HG03139 (cell line): Measurements from ENCODE around the gene LNPK.
"Not testable (repeated sequence)": the region's sequence is repeated elsewhere in the genome, so short reads cannot be mapped to it uniquely, and the experiment has no call there.

ENCODE experiments used
- ATAC-seq: cut with Tn5 transposase; IDR thresholded peaks from one replicate; pipeline ENCODE4 v1.9.1; 2021; ENCODE audit not compliant: unreplicated experiment

LNPK gene, protein sequence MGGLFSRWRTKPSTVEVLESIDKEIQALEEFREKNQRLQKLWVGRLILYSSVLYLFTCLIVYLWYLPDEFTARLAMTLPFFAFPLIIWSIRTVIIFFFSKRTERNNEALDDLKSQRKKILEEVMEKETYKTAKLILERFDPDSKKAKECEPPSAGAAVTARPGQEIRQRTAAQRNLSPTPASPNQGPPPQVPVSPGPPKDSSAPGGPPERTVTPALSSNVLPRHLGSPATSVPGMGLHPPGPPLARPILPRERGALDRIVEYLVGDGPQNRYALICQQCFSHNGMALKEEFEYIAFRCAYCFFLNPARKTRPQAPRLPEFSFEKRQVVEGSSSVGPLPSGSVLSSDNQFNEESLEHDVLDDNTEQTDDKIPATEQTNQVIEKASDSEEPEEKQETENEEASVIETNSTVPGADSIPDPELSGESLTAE

DNA sequence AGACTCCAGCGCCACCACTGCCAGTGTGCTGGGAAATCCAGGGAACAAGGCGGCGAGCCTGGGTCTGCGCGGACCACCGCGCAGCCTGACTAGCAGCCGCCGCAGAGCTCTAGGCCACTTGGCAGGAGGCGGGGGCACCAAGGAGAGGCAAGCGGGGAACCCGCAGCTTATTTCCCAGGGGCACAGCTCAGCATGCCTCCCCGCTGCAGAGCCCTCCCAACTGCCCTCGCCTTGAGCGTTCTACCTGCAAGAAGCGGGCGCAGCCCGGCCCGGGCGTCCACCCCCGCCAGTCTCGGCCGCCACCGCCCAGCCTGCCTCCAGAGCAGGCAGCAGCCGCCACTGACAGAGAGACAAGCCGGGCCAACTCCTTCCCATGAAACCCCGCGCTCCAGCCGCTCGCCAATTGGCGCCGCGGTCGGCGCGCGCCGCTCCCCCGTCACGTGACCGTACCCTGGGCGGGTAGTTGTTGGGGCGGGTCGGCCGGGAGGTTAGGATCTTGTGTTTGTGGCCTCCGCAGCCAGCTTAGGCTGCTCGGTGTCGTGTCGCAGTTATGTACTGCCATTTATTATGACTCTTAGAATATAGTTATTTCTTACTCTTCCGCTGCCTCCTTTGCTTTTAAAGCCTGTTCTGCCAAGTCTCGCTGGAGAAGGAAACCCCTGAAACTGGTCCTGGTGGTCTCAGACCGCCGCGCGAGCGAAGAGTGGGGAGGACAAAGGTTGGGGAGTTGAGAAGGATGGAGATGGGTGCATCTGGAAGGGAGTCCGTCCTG lies at the start of gene LNPK:
Gene LNPK, minus strand, starts transcription at position 352 of the 772 bp plus-strand sequence. CDS start 6,683 bp downstream, outside the sequence.
- peak; percentile 94 for ATAC-seq

DNA sequence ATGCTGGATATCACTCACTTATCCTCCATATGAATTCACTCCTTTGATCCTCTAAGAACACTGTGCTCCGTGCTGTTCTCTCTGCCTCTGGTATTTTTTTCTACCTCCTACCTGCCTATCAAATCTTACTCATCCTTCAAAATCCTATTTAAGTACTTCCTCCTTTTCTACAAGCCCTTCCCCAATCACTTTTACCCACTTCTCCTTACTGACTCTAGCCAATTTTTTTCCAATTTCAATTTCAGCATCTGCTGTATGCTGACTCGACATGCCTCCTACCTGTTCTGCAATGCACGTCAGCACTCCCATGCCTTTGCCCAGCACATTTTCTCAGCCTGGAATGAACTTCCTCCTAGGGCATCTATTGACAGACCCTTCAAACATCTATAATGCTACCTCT lies 37.3 kb upstream of the LNPK start:
- ATAC-seq: no peak

DNA sequence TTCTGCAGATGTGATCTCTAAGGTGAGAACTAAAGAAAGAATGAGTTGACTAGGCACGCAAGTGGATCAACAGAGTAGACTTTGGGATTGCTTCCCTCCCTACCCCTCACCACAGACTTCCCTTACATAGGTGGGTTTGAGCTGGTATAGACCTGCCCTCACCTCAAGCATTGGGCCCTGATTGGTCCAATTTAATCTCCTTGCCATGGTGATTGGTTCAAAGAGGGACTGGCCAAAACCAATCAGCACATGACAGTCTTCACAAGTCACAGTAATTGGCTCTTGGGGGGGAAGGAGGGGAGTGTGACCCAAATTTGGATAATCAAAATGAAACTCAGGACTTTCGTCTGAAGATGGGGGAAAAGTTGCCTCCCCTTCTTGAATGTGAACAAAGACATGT lies 36.6 kb upstream of the LNPK start:
- ATAC-seq: no peak

DNA sequence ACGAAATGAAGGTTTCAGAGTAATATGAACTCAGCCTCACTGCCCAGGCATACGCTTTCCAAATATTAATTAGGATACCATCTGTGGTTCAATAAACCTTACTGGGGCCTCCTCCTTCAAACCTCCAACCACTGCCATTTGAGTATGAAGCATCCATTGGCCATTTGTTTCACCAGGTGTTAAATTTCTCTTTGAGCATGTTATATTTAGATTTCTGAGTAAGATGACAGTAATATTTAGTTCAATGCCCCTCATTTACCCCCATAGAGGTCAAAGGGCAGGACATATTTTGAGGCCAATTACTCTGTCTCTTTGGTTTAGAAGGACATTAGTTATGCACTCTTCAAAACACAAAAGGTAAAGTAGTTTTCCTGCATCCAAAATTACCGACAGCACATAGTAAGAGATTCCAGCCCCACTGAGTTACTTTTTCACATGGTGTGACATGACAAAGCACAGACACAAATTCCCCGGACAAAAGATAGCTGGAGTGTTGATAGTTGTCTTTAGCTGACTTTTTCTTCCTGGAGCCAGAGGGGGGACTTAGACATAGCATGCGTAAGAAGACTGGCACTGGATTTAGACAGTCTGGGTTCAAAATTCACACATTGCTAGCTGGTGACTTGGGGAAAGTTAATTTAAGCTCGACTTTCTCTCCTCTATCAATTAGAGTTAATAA lies 33.1 kb upstream of the LNPK start:
- ATAC-seq: no peak

DNA sequence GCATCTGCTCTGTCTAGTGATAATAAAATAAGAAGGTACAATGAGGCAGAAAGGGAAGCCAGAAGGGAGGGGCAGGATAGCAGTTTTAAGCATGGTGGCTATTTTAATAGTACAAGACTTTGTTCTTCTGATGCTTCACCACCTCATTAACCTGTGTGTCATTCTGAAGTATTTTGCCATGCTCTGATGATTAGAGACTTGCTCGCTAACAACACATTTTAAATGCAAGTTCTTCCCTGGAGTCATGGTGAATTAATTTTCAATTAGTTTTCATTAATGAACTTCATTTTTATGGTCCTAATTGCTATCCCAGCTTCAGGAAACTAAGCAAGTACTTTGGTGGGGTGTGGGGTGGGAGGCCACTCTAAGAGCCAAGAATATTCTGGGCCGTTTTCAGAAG lies 25.7 kb upstream of the LNPK start:
- ATAC-seq: no peak

DNA sequence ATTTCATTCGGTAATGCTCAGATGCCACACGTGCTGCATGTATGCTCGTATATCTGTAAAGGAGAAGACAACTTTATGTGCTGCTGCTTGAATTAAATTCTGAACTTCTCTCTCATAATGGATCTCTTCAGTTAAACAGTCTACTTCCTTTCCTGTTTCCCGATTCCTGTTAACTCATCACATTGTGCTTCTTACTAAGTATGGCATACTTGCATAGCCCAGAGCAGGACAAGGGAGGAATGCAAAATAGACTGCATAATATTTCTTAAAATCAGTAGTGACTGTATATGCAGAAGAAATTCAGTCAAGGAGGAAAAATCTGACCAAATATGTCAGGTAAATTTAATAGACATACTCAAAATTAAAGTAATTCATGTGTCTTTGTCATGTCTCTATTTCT lies 23.9 kb upstream of the LNPK start:
- ATAC-seq: no peak

DNA sequence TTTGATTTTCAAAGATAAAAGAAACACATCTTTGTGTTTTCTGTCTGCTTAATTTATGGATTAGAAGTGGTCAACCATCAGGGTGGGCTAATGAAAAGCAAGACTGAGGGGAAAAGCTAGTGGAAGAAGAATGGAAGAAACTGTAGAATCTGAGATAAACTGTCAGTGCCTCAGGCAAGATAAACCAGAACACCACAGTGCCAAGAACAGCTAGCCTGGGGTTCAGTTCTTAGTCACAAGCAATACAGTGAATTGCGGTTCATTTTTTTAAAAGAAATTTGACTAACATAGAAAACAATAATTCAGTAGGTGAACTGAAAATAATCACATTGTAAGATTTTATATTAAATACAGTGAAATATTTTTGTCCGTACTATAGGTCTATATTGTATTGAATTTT lies 22.0 kb upstream of the LNPK start:
- no peak for ATAC-seq

DNA sequence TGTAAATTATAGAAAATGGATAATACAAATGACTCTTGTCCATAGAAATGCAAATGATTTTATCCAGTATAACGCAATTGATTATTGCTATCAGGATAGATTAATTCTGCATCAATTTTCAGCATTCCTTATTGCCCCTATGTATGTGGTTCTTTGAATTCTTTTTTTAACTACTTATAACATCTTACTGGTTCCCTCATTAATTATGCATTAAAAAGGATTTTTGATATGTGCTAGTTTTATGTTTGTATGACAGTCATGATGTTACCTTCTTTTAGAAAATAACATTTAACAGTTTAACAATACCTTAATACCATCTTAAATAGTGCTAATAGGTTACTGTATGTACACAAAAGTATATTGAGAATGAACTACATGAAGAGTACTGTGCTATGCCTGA lies 20.0 kb upstream of the LNPK start:
- no peak for ATAC-seq

DNA sequence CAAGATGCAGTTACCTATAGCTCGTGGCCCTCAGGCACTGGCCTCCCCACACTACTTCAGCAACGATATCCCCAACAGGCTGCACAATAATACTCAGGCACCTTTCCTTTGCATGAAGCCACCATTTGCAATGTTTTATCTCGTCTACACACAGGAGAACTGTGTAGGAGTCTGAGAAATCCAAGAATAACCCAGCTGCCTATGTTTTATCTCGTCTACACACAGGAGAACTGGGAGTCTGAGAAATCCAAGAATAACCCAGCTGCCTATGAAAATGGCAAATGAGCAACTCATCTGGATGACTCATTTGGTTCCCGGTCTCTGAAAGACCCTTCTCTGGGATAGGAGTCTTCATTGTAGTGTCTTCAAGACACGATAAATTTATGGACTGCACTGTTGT lies 18.3 kb upstream of the LNPK start:
- ATAC-seq: no peak

DNA sequence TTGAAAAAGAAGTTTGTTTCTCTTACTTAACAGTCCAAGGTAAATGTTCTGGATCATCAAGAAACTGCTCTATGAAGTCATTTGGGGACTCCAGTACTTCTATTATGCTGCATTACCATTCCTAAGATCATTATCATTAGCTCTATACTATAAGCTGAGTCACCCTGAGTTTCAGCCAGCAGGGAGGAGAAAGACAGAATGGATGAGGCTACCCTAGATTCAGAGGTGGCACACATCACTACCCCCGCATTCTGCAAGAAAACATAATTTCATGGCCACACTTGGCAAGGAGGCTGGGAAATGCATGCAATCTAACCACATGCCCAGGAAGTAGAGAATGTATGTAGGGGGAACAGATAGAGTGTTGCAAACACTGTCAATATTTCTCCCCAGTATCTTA lies 16.6 kb upstream of the LNPK start:
- no peak for ATAC-seq

DNA sequence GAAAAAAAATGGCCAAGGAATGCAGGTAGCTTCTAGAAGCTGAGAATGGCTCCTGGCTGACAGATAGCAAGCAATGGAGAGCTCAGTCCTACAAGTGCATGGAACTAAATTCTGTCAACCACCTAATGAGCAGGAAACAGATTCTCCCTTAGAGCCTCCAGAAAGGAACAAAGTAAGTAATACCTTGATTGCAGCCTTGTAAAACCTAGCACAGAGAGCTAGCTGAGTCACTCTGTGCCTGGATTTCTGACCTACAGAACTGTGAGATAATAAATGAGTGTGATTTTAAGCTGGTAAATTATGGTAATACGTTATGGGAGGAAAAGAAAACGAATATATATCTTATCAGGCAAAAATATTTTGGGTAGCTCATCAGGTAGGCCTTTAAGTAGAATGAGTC lies 7.4 kb upstream of the LNPK start:
- ATAC-seq: no peak

DNA sequence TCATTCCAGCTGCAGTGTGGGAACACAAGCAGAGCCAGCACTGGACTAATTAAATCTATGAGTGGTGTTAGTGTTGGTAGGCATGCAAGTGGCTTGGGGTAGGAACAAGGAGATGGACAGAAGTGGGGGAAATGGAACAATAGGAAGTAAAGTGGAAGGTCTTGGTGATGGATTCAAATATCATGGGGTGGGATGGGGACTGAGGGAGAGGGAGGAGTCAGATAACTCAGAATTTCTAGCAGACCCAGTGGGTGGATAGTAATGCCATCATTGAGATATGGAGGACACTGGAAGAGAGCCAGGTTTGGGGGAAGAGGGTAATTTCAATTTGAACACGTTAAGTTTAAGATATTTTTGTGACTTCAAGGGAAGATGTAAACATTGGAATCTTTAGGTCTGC lies 2.9 kb upstream of the LNPK start:
- no peak for ATAC-seq

DNA sequence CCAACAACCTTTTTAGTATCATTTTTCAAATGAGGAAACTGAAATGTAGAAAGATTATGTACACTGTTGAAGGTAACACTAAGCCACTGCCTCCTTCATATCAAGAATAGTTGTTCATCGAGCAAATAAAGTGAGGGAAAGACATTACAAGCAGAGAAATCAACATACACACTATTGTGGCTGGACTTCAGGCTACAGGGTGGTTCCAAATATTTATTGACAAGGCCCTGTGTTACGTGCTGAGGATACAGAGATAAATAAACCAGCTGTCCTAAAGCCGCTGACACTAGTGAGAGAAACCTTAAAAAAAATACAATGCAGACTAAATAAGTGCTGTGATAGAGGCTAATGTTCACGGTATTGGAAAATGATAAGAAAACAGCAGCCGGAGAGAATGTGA lies 1.9 kb upstream of the LNPK start:
- no peak for ATAC-seq

DNA sequence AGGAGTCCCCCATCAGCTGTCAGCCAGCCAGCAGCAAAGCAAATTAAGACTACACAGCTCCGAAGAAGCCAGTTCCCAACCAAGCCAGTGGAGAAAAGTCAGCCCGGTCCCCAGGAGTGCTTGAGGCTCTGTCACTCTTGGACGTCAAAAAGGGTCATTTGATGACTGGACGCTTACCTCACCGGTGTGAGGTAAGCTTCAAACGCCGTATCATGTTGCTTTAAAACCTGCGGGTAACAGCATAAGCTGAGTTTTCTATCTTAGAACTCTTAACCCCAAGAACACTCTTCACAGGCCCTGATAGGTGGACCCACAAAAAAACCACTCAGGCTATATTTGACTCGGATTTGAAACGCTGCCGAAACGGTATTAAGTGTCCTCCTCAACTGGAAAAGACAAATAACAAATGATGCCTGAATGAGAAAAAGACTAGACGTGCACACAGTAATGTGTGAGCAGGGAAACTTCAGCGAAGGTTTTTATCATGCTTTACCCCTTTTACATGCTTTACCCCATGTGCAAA lies 682 bp upstream of the LNPK start:
- ATAC-seq: no peak

DNA sequence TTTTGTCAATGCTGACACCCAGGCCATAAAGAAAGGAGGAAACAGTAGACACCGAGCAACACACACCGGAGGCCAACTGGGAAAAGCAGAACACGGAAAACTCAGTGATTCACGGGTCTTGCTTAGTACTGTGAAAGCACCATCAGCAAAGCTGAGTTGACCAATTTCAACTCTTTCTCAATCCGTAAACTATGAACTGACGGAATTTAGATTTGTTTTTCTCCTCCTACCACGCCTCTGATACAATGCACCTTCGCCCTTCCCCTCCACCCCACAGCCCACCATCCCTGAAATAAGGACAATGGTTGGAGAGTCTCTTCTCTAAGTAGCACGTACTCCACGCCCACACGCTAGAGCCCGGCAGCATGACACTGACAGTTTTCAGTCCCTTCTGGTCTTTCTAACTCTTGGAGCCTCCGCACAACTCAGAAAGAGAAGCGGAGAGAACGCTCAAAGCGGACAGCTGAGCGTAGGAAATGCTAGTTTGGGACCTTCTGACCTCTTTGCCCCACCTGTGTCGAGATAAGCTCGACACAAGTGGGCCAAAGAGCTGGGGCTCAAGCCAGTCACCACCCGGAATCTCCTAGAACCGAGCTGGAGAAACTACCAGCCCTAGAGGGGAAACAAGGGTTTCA lies 669 bp downstream of the LNPK start:
- peak; percentile 36 for ATAC-seq

DNA sequence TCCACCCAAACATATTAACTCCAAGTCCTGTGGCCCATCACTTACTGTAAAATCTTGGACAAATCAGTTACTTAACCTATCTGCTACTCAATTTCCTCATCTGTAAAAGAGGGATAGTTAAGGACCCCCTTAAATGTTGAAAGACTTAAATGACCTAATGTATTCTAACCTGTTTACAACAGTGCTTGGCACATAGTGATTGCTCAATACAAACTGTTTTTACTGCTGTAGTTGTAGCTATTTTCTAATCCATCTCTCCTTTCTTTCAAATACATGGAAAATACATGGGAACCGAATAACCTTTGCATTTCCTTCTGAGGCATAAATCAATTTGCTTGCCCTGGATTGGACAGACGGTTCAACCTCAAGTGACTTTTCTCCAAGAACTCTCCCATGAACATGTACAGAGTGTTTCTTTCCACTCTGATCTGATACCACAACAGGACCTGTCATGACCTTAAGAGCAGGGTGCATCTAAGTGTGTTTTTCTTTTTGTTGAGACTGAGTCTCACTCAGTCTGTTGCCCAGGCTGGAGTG lies 2.7 kb downstream of the LNPK start:
- no peak for ATAC-seq

DNA sequence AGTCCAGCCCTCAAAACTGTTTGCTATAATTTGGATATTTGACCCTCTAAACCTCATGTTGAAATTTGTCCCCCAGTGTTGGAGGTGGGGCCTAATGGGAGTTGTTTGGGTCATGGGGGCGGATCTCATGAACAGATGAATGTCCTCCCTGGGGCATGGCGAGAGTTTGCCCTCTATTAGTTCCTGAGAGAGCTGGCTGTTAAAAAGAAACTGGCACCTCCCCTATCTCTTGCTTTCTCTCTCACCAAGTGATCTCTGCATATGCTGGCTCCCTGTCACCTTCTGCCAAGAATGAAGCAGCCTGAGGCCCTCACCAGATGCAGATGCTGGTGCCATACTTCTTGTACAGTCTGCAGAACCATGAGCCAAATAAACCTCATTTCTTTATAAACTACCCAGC lies 12.0 kb downstream of the LNPK start:
- ATAC-seq: no peak

DNA sequence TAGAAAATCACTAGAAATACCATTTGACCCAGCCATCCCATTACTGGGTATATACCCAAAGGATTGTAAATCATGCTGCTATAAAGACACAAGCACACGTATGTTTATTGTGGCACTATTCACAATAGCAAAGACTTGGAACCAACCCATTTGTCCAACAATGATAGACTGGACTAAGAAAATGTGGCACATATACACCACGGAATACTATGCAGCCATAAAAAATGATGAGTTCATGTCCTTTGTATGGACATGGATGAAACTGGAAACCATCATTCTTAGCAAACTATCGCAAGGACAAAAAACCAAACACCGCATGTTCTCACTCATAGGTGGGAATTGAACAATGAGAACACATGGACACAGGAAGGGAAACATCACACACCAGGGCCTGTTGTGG lies 14.9 kb downstream of the LNPK start:
- not testable (repeated sequence) for ATAC-seq

DNA sequence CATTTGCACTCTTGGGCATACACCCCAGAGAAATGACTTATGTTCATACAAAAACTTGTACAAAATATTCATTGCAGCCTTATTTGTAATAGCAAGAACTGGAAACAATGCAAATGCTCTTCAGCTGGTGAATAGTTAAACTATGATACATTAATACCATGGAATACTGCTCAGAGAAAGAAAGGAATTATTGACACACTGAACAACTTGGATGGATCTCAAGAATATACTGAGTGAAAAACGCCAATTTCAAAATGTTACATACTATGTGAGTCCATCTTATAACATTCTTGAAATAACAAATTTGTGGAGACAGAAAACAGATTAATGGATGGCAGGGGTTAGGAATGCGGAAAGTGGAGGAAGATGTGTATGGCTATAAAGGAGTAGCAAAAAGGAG lies 17.2 kb downstream of the LNPK start:
- no peak for ATAC-seq

DNA sequence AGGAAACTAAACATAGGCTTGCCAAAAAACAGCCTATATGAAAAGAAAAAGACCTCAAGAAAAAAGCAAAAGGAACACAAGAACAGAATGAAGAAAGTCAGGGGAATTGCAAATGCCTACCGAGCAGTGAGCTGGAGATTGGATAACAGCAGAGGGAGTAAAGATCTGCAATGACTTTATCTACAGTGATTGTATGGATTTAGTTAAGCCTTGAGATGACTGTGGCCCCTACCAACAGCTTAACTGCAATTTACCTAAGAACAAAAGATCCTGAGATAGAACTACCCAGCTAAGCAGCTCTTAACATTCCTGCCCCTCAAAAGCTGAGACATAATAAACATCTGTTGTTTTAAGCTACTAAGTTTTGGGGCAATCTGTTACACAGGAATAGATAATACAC lies 20.5 kb downstream of the LNPK start:
- ATAC-seq: no peak
